HEK293 (cell line): ENCODE measurements around the gene SOHLH2.

Experiments
- SP2 ChIP-seq: fragments of 450-650 bp; formaldehyde crosslinking; IDR thresholded peaks from 2 replicates; pipeline ENCODE4 v1.5.1; 2016; ENCODE audit warnings: missing biosample characterization, missing genetic modification characterization
- ZFP41 ChIP-seq: fragments of 450-650 bp; formaldehyde crosslinking; IDR thresholded peaks from 2 replicates; pipeline ENCODE4 v1.5.1; 2016; ENCODE audit warnings: missing biosample characterization, missing genetic modification characterization, borderline replicate concordance
- ZNF146 ChIP-seq: fragments of 450-650 bp; formaldehyde crosslinking; IDR thresholded peaks from 2 replicates; pipeline ENCODE4 v1.5.1; 2016; ENCODE audit warnings: missing biosample characterization, missing genetic modification characterization
- ZNF274 ChIP-seq, 2 experiments: fragments of 200-500 bp in 1 of 2; fragments of 450-650 bp in 1 of 2; sonication (Bioruptor generic) in 1 of 2; formaldehyde crosslinking in 1 of 2; IDR thresholded peaks; 2 replicates each; pipeline versions ENCODE4 v1.5.1 to v1.6.1; 2014 to 2016; ENCODE audit warnings: borderline replicate concordance in 1 of 2, inconsistent platforms in 1 of 2, low read length in 1 of 2, missing biosample characterization in 1 of 2, missing genetic modification characterization in 1 of 2
- ZNF658 ChIP-seq: fragments of 450-650 bp; formaldehyde crosslinking; IDR thresholded peaks from 2 replicates; pipeline ENCODE4; 2016; ENCODE audit warnings: missing biosample characterization, missing genetic modification characterization
- TF ChIP-seq, protein P1 (sequence below): fragments of 450-650 bp; formaldehyde crosslinking; IDR thresholded peaks from 2 replicates; pipeline ENCODE4 v1.5.1; 2016; ENCODE audit warnings: missing biosample characterization, missing genetic modification characterization
- TF ChIP-seq, protein P2 (sequence below): fragments of 450-650 bp; formaldehyde crosslinking; IDR thresholded peaks from 2 replicates; pipeline ENCODE4 v1.5.1; 2016; ENCODE audit warnings: missing biosample characterization, missing genetic modification characterization, low read depth
- TF ChIP-seq, protein P3 (sequence below): fragments of 450-650 bp; formaldehyde crosslinking; optimal IDR thresholded peaks from 2 replicates; pipeline ENCODE3; 2016; ENCODE audit warnings: missing biosample characterization, mild to moderate bottlenecking, missing genetic modification characterization

DNA sequence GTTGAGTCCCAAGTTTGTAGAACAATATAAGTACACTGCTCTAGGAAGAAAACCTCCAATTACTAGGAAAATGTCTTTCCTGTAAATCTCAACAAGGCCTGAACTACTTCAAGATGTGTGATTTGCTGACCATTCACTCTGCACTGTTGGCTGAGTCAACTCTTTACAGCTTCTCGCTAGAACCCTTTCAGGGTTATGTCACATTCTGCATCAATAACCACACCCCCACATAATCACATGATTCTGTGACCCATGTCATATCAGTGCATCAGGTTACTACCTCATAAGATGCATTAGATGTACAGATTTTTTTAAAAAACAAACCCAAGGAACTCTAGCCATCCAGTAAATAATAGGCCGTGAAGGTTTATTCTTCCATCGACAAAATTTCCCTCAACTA lies 67.0 kb downstream of the SOHLH2 start:
- TF ChIP-seq, protein P1, sequence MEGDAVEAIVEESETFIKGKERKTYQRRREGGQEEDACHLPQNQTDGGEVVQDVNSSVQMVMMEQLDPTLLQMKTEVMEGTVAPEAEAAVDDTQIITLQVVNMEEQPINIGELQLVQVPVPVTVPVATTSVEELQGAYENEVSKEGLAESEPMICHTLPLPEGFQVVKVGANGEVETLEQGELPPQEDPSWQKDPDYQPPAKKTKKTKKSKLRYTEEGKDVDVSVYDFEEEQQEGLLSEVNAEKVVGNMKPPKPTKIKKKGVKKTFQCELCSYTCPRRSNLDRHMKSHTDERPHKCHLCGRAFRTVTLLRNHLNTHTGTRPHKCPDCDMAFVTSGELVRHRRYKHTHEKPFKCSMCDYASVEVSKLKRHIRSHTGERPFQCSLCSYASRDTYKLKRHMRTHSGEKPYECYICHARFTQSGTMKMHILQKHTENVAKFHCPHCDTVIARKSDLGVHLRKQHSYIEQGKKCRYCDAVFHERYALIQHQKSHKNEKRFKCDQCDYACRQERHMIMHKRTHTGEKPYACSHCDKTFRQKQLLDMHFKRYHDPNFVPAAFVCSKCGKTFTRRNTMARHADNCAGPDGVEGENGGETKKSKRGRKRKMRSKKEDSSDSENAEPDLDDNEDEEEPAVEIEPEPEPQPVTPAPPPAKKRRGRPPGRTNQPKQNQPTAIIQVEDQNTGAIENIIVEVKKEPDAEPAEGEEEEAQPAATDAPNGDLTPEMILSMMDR (tag by site-specific recombination) = no peak
- TF ChIP-seq ZNF274 (IDR thresholded peaks at IDR 0.05; ENCODE audit: low read length) (no peak), ZNF274 (tag by site-specific recombination; IDR thresholded peaks at IDR 0.05; ENCODE audit: borderline replicate concordance) (no peak), ZNF658 (tag by site-specific recombination) (no peak), SP2 (tag by site-specific recombination) (no peak), ZFP41 (tag by site-specific recombination) (no peak), ZNF146 (no peak)
- TF ChIP-seq, protein P2, sequence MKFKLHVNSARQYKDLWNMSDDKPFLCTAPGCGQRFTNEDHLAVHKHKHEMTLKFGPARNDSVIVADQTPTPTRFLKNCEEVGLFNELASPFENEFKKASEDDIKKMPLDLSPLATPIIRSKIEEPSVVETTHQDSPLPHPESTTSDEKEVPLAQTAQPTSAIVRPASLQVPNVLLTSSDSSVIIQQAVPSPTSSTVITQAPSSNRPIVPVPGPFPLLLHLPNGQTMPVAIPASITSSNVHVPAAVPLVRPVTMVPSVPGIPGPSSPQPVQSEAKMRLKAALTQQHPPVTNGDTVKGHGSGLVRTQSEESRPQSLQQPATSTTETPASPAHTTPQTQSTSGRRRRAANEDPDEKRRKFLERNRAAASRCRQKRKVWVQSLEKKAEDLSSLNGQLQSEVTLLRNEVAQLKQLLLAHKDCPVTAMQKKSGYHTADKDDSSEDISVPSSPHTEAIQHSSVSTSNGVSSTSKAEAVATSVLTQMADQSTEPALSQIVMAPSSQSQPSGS (tag by site-specific recombination) = no peak
- TF ChIP-seq, protein P3, sequence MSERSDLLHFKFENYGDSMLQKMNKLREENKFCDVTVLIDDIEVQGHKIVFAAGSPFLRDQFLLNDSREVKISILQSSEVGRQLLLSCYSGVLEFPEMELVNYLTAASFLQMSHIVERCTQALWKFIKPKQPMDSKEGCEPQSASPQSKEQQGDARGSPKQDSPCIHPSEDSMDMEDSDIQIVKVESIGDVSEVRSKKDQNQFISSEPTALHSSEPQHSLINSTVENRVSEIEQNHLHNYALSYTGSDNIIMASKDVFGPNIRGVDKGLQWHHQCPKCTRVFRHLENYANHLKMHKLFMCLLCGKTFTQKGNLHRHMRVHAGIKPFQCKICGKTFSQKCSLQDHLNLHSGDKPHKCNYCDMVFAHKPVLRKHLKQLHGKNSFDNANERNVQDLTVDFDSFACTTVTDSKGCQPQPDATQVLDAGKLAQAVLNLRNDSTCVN = no peak
